ENCODE data around the gene TAB2. TPM values are rescaled to one million over a fixed set of nuclear protein-coding genes. Genes with fewer than 3 reads are reported as not detected.
"Not testable (repeated sequence)": the region's sequence is repeated elsewhere in the genome, so short reads cannot be mapped to it uniquely, and the experiment has no call there.

Gene TAB2
- total and polyA plus RNA-seq, 8 donors, result 49.3 to 103 (median 86.5) TPM

- no peak for TF ChIP-seq CTCF (IDR thresholded peaks at IDR 0.05)
- Histone ChIP-seq H3K4me3 (no peak overlapping the region), H3K36me3 (no peaks in the 10 kb centered on the region), H3K4me1 (peaks cover 20 to 26% of the 10 kb centered on the region in 2 donors), H3K27ac (no peak overlapping the region), H3K27me3 (peaks cover 0 to 7% of the 10 kb centered on the region in 2 donors), H3K9me3 (no peaks in the 10 kb centered on the region)
- DNase-seq (peak in 2 of 4 donors; percentile 32 to 80), ATAC-seq (no peak)
- intact Hi-C loops (cut with DNase I), result no loop called here
Measured at GRCh38 chr6:149456311-149457021, 139.0 kb downstream of the TAB2 start.

GRCh38 chr6:149457316-149457884 is 139.9 kb downstream of the TAB2 start:
- no peaks in the 10 kb centered on the region for H3K9me3 ChIP-seq
- H3K4me3 ChIP-seq, result no peak overlapping the region
- DNase-seq (peak in 2 of 4 donors; percentile 17 to 22), ATAC-seq (no peak)
- no peaks in the 10 kb centered on the region for H3K36me3 ChIP-seq
- intact Hi-C loops (cut with DNase I), result no loop called here
- H3K4me1 ChIP-seq, result peaks cover 20 to 23% of the 10 kb centered on the region in 2 donors
- no peak for TF ChIP-seq CTCF (IDR thresholded peaks at IDR 0.05)
- no peaks in the 10 kb centered on the region for H3K27me3 ChIP-seq
- H3K27ac ChIP-seq, result no peak overlapping the region

GRCh38 chr6:149458196-149458595 is 140.7 kb downstream of the TAB2 start:
- Histone ChIP-seq H3K9me3 (no peaks in the 10 kb centered on the region), H3K27me3 (no peaks in the 10 kb centered on the region), H3K27ac (no peak overlapping the region), H3K4me3 (no peak overlapping the region), H3K4me1 (peaks cover 20 to 22% of the 10 kb centered on the region in 2 donors), H3K36me3 (no peaks in the 10 kb centered on the region)
- no peak for ATAC-seq
- no peak for TF ChIP-seq CTCF (IDR thresholded peaks at IDR 0.05)
- peak in 1 of 4 donors; percentile 4 for DNase-seq
- intact Hi-C loops (cut with DNase I), result no loop called here

- Histone ChIP-seq H3K4me3 (no peak overlapping the region), H3K36me3 (no peaks in the 10 kb centered on the region), H3K4me1 (peaks cover 17 to 19% of the 10 kb centered on the region in 2 donors), H3K27ac (no peak overlapping the region), H3K9me3 (no peaks in the 10 kb centered on the region), H3K27me3 (no peaks in the 10 kb centered on the region)
- DNase-seq (no peak), ATAC-seq (no peak)
- intact Hi-C loops (cut with DNase I), result no loop called here
- TF ChIP-seq CTCF (IDR thresholded peaks at IDR 0.05), result no peak
Measured at GRCh38 chr6:149458806-149459205, 141.3 kb downstream of the TAB2 start.

GRCh38 chr6:149459761-149460160 is 142.2 kb downstream of the TAB2 start:
- peaks cover 12 to 15% of the 10 kb centered on the region in 2 donors for H3K4me1 ChIP-seq
- intact Hi-C loops (cut with DNase I), result no loop called here

GRCh38 chr6:149460249-149460648 is 142.7 kb downstream of the TAB2 start:
- H3K4me1 ChIP-seq, result peaks cover 7 to 11% of the 10 kb centered on the region in 2 donors
- H3K9me3 ChIP-seq; H3K27ac ChIP-seq; H3K27me3 ChIP-seq; H3K4me3 ChIP-seq; H3K36me3 ChIP-seq; intact Hi-C loops (cut with DNase I): not testable (repeated sequence)
- ATAC-seq (peak; percentile 23), DNase-seq (peak in 1 of 4 donors; percentile 29)

More at GRCh38 chr6:149459761-149460160, 142.2 kb downstream of the TAB2 start:
- ATAC-seq (no peak), DNase-seq (no peak)
- H3K27me3 ChIP-seq, result no peaks in the 10 kb centered on the region
- H3K27ac ChIP-seq, result no peak overlapping the region
- H3K9me3 ChIP-seq, result no peaks in the 10 kb centered on the region
- H3K4me3 ChIP-seq, result no peak overlapping the region
- H3K36me3 ChIP-seq, result no peaks in the 10 kb centered on the region
- TF ChIP-seq CTCF (IDR thresholded peaks at IDR 0.05), result no peak

Data from left lung (tissue), 10 donors.